Ishikawa (cell line): ENCODE data around the gene CDIP1.

ENCODE experiments used
- CEBPB ChIP-seq: IDR thresholded peaks from 2 replicates; pipeline ENCODE4 v1.6.1; 2012
- CREB1 ChIP-seq: IDR thresholded peaks from 2 replicates; pipeline ENCODE4 v1.6.1; 2012; ENCODE audit warnings: low read depth
- EGR1 ChIP-seq: IDR thresholded peaks from 2 replicates; pipeline ENCODE4 v1.6.1; 2012
- EP300 ChIP-seq: IDR thresholded peaks from 2 replicates; pipeline ENCODE4 v1.6.1; 2012; ENCODE audit warnings: borderline replicate concordance
- FOXM1 ChIP-seq: IDR thresholded peaks from 2 replicates; pipeline ENCODE4 v1.6.1; 2012; ENCODE audit warnings: low read depth, borderline replicate concordance
- NFIC ChIP-seq: IDR thresholded peaks from 2 replicates; pipeline ENCODE4 v1.6.1; 2012
- RAD21 ChIP-seq: IDR thresholded peaks from 2 replicates; pipeline ENCODE4 v1.6.1; 2012; ENCODE audit warnings: low read depth
- REST ChIP-seq: IDR thresholded peaks from 2 replicates; pipeline ENCODE4 v1.6.1; 2012; ENCODE audit warnings: low read depth, mild to moderate bottlenecking
- TAF1 ChIP-seq: IDR thresholded peaks from 2 replicates; pipeline ENCODE4 v1.6.1; 2012; ENCODE audit warnings: low read depth, mild to moderate bottlenecking
- TCF12 ChIP-seq: IDR thresholded peaks from 2 replicates; pipeline ENCODE4 v1.6.1; 2012; ENCODE audit warnings: low read depth
- TEAD4 ChIP-seq: IDR thresholded peaks from 2 replicates; pipeline ENCODE4 v1.6.1; 2012
- USF1 ChIP-seq: IDR thresholded peaks from 2 replicates; pipeline ENCODE4 v1.6.1; 2012
- YY1 ChIP-seq: IDR thresholded peaks from 2 replicates; pipeline ENCODE4 v1.6.1; 2012; ENCODE audit warnings: low read depth
- ZBTB7A ChIP-seq: IDR thresholded peaks from 2 replicates; pipeline ENCODE4 v1.6.1; 2012; ENCODE audit warnings: low read depth
- TF ChIP-seq, protein P1 (sequence below): IDR thresholded peaks from 2 replicates; pipeline ENCODE4 v1.6.1; 2012

Gene CDIP1

DNA sequence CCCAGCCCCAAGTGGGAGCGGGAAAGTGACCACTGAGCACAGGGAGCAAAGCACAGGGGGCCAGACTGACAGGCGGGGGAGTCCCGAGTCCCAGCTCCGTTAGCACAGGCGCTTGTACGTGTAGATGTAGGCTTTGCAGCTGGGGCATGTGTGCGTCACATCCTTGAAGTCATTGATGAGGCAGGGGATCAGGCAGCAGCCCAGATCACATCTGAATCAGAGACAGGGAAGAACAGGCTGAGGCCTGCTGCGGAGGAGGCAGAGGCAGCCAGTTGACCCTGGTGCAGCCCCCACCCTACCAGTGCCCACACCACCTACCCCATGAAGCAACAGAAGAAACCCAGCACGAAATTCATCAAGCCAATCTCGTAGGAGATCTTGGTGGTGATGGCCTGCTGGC is 26.1 kb downstream of the CDIP1 start:
- TF ChIP-seq, protein P1, sequence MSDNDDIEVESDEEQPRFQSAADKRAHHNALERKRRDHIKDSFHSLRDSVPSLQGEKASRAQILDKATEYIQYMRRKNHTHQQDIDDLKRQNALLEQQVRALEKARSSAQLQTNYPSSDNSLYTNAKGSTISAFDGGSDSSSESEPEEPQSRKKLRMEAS: no peak
- TF ChIP-seq NFIC: no peak
- TF ChIP-seq CREB1: no peak
- no peak for TF ChIP-seq TAF1
- no peak for TF ChIP-seq TEAD4
- TF ChIP-seq ZBTB7A: no peak
- no peak for TF ChIP-seq FOXM1
- TF ChIP-seq CEBPB: no peak
- no peak for TF ChIP-seq TCF12
- no peak for TF ChIP-seq YY1

DNA sequence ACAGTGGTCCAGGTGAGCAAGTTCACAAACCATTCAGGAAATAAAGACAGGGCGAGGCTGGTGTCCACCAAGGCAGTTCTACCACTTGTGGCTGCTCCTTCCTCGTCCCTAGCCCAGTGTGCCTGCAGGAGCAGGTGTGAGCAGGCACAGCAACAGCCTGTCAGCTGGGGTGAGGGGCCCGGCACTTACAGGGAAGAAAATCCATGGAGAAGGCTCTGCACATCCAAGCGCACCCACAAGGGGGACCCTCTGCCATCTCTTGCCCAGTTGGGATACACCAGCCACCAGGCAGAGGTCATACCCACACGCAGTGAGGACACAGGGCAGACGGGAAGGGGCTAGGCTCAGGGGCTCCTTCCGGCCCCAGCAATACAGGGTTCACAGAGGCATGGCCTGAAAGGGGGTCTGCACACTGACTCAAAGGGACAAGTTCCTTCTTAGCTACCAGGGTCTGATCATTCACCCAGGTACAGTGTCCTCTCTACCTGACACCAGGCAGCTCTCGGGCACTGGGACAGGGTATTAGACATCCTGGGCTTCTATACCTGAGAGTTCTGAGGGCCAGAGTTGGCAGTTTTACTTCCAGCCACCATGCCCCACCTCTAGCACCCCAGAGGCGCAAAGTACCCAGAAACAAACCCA is 27.0 kb downstream of the CDIP1 start:
- TF ChIP-seq REST (no peak), USF1 (no peak), CREB1 (no peak), RAD21 (peak; percentile 51), TEAD4 (no peak)

- TF ChIP-seq TAF1 (no peak), NFIC (no peak), YY1 (no peak), TCF12 (no peak), CREB1 (no peak), REST (no peak), ZBTB7A (no peak), EP300 (no peak)
These were observed 27.7 kb downstream of the CDIP1 start for GRCh38 chr16:4510747-4511426.

DNA sequence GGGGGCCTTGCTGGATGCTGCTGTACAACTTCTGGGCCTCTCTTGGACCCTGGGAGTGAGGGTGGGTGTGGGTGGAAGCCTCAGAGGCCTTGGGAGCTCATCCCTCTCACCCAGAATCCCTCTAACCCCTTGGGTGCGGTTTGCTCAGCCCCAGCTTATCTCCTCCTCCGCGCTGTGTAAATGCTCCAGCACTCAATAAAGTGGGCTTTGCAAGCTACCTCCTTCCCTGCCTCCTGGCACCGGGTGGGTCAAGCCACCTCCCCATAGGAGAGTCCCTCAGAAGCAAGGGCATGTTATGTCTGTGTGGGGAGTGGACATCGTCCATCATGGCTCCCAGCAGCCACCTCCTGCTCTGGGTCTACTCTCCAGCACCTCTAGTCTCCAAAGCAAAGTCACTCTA is 28.4 kb downstream of the CDIP1 start:
- TF ChIP-seq USF1 (no peak), NFIC (no peak), EP300 (no peak), TAF1 (no peak), EGR1 (no peak), CREB1 (no peak)
- TF ChIP-seq, protein P1: no peak

GRCh38 chr16:4509420-4509819 is 29.2 kb downstream of the CDIP1 start:
- TF ChIP-seq EGR1 (no peak), NFIC (no peak), TAF1 (no peak), CEBPB (no peak), YY1 (no peak), CREB1 (no peak), USF1 (no peak), EP300 (no peak), RAD21 (no peak), FOXM1 (no peak), TEAD4 (no peak), TCF12 (no peak), ZBTB7A (no peak), REST (no peak)
- TF ChIP-seq, protein P1: no peak
